ENCODE measurements around the gene VSTM4. TPM values are rescaled to one million over a fixed set of nuclear protein-coding genes. Genes with fewer than 3 reads are reported as not detected.

Gene VSTM4
- total and polyA plus RNA-seq, 9 of the 15 experiments (the other 6 are each of a cell fraction or from before 2014, with no cell fraction given), result 1.0 to 7.9 (median 3.0) TPM

GRCh38 chr10:49120911-49121310, 5.6 kb upstream of the VSTM4 start:
- BruUV-seq (replicated peaks), result no TSS peak
- intact Hi-C loops (cut with micrococcal nuclease) (no loop called here), in situ Hi-C loops (cut with MboI) (no loop called here)
- DNase-seq (ENCODE audit: extremely low read depth in 1 of 4, low spot score in 3 of 4), result no peak
- Histone ChIP-seq H4K20me1 (replicated peaks; ENCODE audit: control insufficient read depth, insufficient read depth, low read length) (no peaks in the 10 kb centered on the region), H3K4me3 (no peak overlapping the region), H3K4me1 (replicated peaks in 1 of 2; ENCODE audit: control insufficient read depth in 2 of 2, insufficient read depth in 2 of 2, low read length in 2 of 2) (peaks cover under 1 to 5% of the 10 kb centered on the region in 2 experiments; a peak in 2 of 5 replicates), H3K27me3 (ENCODE audit: control insufficient read depth in 2 of 2, insufficient read depth in 2 of 2, low read length in 2 of 2) (peaks cover 0 to 4% of the 10 kb centered on the region in 2 experiments; a peak in 1 of 5 replicates), H3K9me1 (ENCODE audit: control insufficient read depth, insufficient read depth, low read length) (no peaks in the 10 kb centered on the region), H2AFZ (ENCODE audit: low read depth, low read length) (0 out of 2 replicates have a peak overlapping the region, but pooled peaks have one; percentile 3), H3K79me2 (ENCODE audit: control insufficient read depth, insufficient read depth, low read length) (no peaks in the 10 kb centered on the region), H3K9me3 (replicated peaks; ENCODE audit: control insufficient read depth, insufficient read depth, low read depth, low read length) (no peaks in the 10 kb centered on the region), H3K9ac (ENCODE audit: insufficient read depth in 1 of 2, low read depth in 2 of 2, low read length in 2 of 2) (0 out of 4 replicates have a peak overlapping the region, but pooled peaks of 1 of the 2 experiments have one; percentile 11), H3K27ac (ENCODE audit: extremely low read depth, low read depth, low read length) (no peak overlapping the region), H3K4me2 (ENCODE audit: insufficient read depth, low read length) (no peak overlapping the region), H3K36me3 (ENCODE audit: control insufficient read depth, insufficient read depth, low read length) (no peaks in the 10 kb centered on the region)
- ATAC-seq, result no peak
- POLR2A ChIA-PET, result no interaction called here
- CTCF ChIA-PET (ENCODE audit: low intra/inter-chr PET ratio), result no interaction called here
- WGBS (ENCODE audit: insufficient coverage, low coverage, missing lambda C conversion rate), result 24% methylated on average over 3 of the region's 3 CpGs
- no peak for FAIRE-seq
- TF ChIP-seq SIN3A (IDR thresholded peaks at IDR 0.05; ENCODE audit: borderline replicate concordance in 2 of 2, control insufficient read depth in 1 of 2, low read depth in 2 of 2, low read length in 2 of 2), result no peak
- no peak for TF ChIP-seq ELF1 (tag; IDR thresholded peaks at IDR 0.05)
- TF ChIP-seq ZNF282 (CRISPR knock-in tag; IDR thresholded peaks at IDR 0.05), result no peak
- TF ChIP-seq STAT6 (CRISPR knock-in tag; IDR thresholded peaks at IDR 0.05), result no peak
- no peak for TF ChIP-seq RUNX1 (IDR thresholded peaks at IDR 0.05; ENCODE audit: low read depth)
- TF ChIP-seq IRF9 (tag; IDR thresholded peaks at IDR 0.05), result no peak
- no peak for TF ChIP-seq ZNF165 (CRISPR knock-in tag; IDR thresholded peaks at IDR 0.05; ENCODE audit: borderline replicate concordance)
- no peak for TF ChIP-seq ZNF589 (CRISPR knock-in tag; IDR thresholded peaks at IDR 0.05; ENCODE audit: low read depth)
- no peak for TF ChIP-seq GTF2E2 (tag; IDR thresholded peaks at IDR 0.05)
- TF ChIP-seq ZNF224 (CRISPR knock-in tag; IDR thresholded peaks at IDR 0.05), result no peak
- TF ChIP-seq TBL1XR1 (IDR thresholded peaks at IDR 0.05; ENCODE audit: low read length in 2 of 2), result no peak
- no peak for TF ChIP-seq USF2 (CRISPR knock-in tag; IDR thresholded peaks at IDR 0.05)
- TF ChIP-seq RB1 (IDR thresholded peaks at IDR 0.05; ENCODE audit: low read depth), result no peak
